DMS79 treated with DMSO at 0.1 percent for 48 hours (cell line): ENCODE results near the gene HEXD.
A peak's percentile ranks its signal among the peaks of the same experiment; 100 is the strongest.

Experiments
- DNase-seq: peaks from one replicate; lab custom pipeline; 2025; lab: John Stamatoyannopoulos, UW

HEXD gene

DNA sequence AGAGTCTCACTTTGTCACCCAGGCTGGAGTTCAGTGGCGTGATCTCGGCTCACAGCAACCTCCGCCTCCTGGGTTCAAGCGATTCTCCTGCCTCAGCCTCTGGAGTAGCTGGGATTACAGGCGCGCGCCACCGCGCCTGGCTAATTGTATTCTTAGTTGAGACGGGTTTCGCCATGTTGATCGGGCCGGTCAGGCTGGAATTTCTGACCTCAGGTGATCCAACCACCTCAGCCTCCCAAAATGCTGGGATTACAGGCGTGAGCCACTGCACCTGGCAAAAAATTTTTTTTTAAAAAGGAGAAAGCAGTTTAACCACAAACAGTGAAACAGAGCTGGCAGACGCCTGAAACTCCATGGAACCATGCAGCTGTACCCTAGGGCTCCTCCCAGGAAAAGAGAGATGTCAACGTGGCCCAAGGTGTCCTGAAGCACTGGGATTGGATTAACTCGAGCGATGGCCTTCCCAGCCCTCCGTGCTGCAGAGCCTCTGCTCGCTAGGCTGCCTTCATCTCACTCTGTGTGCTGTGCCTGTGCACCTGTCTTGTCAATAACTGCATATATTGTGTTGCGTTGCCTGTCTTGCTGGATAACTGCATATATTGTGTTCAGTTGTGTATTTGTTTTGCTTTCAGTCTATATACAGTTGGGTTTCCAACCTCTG lies 71.8 kb downstream of the HEXD start:
- DNase-seq: no peak

DNA sequence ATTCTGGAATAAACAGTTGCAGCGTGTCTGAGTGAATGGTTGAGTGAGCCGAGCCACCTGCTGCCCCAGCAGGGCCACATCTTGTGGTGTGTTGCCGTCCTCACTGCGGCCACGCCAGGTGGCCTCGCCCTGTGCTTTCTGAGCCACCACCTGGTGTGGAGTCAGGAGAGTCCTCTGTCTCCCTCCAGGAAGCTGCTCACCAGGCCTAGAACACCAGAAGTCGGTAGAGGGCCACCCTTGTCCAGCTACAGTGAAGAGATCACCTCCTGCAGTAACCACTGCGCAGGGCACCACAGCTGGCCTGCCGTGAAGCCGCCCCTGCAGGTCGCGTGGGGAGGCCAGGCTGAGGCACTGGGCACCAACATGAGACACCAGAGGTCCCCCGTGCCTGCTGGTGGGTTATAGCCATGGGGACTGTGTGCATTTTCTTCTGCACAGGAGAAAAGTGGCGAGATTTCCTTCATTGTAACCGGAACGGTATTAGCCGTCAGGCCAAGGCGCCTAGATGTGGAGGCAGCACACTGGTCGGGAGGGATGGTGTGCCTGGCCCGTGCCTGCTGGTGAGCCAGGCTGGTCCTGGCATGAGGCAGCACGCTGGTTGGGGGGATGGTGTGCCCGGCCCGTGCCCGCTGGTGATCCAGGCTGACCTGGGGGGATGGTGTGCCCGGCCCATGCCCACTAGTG lies 72.5 kb downstream of the HEXD start:
- DNase-seq: peak; percentile 15

DNA sequence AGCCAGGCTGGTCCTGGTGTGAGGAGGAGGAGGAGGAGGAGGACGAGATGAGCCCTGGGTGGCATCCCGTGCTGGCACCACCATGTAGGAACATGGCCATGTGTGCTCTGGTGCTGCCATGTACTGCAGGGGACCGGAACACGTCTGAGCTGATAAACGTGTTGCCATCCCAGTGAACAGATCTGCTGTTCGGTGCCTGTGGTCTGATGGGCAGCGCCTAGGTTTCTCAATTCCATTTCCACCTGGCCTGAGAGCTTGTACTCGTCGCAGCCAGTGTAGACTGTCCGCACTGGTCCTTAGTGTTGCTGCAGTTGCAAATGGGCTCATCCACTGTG lies 73.0 kb downstream of the HEXD start:
- no peak for DNase-seq

- no peak for DNase-seq
These were observed 73.4 kb downstream of the HEXD start for GRCh38 chr17:82491533-82491932.
